ENCODE data around the gene PANX3.

DNA sequence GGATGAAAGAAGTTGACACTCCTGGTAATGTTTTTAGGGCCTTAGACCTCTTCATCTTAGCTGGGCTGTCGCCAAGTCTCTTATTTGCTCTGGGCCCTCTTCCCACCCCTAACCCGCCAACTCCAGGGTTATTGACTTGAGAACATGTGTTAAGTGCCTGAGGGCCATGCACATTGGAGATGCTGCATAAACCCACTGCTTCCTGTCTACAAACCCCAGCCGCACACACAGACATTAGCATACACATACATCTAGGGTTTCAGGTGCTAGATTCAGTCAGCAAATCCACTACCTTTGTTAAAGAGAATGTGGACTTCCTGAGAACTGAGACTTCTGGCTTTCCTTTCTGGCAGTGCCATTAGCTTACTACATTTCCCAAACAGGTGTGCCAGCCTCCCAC is 817 bp downstream of the PANX3 start:
- TF ChIP-seq TAF1 (IDR thresholded peaks at IDR 0.05; ENCODE audit: borderline replicate concordance, low read depth, low read length): no peak
- TF ChIP-seq CTCF (IDR thresholded peaks at IDR 0.05): no peak
- TF ChIP-seq EP300 (IDR thresholded peaks at IDR 0.05; ENCODE audit: borderline replicate concordance in 1 of 2, low read depth in 1 of 2, low read length in 1 of 2): no peak
- TF ChIP-seq RAD21 (IDR thresholded peaks at IDR 0.05; ENCODE audit: low read length): no peak
- TF ChIP-seq RCOR1 (IDR thresholded peaks at IDR 0.05; ENCODE audit: low read length): no peak
- TF ChIP-seq, protein P1, sequence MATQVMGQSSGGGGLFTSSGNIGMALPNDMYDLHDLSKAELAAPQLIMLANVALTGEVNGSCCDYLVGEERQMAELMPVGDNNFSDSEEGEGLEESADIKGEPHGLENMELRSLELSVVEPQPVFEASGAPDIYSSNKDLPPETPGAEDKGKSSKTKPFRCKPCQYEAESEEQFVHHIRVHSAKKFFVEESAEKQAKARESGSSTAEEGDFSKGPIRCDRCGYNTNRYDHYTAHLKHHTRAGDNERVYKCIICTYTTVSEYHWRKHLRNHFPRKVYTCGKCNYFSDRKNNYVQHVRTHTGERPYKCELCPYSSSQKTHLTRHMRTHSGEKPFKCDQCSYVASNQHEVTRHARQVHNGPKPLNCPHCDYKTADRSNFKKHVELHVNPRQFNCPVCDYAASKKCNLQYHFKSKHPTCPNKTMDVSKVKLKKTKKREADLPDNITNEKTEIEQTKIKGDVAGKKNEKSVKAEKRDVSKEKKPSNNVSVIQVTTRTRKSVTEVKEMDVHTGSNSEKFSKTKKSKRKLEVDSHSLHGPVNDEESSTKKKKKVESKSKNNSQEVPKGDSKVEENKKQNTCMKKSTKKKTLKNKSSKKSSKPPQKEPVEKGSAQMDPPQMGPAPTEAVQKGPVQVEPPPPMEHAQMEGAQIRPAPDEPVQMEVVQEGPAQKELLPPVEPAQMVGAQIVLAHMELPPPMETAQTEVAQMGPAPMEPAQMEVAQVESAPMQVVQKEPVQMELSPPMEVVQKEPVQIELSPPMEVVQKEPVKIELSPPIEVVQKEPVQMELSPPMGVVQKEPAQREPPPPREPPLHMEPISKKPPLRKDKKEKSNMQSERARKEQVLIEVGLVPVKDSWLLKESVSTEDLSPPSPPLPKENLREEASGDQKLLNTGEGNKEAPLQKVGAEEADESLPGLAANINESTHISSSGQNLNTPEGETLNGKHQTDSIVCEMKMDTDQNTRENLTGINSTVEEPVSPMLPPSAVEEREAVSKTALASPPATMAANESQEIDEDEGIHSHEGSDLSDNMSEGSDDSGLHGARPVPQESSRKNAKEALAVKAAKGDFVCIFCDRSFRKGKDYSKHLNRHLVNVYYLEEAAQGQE (IDR thresholded peaks at IDR 0.05; ENCODE audit: low read depth, low read length): no peak
- no peak for TF ChIP-seq RXRA (IDR thresholded peaks at IDR 0.05; ENCODE audit: borderline replicate concordance, low read depth)

Data from SK-N-SH (cell line).